GM21619 (cell line): Measurements from ENCODE around the gene SLC36A2.
"Not testable (repeated sequence)": the region's sequence is repeated elsewhere in the genome, so short reads cannot be mapped to it uniquely, and the experiment has no call there.

ENCODE experiments used
- ATAC-seq: cut with Tn5 transposase; IDR thresholded peaks from one replicate; pipeline ENCODE4 v1.9.1; 2021; ENCODE audit not compliant: unreplicated experiment

Gene SLC36A2

DNA sequence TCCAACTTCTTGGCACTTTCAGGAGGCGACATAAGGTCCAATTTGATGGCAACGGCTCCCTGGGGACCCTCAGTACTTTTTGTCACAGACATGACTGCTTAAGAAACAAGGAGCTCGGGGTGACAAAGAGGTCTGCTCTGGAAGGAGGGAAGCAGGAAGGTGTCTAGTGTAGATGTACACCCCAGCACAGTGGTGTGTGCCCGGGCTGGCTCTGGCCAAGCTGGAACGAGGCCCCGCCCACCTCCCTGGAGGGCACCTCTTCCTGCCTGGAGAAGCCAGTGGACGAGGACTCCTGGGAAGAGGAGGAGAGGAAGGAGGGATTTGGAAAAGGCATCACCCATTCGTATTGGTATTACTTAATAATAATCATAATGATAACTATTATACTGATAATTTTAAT is at the start of gene SLC36A2:
TSS of gene SLC36A2 (minus strand) at position 191 of the 400 bp plus-strand sequence. CDS start at position 92, 99 bp downstream.
- ATAC-seq = no peak

DNA sequence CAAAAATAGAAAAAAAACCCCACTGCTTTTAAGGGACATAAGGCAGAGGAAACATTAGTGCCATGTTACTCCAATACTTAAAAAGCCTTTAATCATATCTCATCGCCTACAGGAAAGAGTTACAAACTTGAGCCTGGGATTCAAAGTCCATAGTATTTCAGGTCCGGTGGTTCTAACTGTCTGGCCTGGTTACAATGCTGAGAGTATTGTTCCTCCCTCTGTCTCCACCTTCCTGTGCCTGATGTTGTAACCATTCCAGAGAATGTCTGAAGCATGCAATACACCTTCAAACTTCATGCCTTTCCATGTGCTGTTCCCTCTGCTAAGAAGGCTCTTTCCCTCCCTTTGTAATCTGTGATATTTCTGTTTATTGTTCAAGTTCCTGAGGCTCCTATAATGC is 41.6 kb upstream of the SLC36A2 start:
- ATAC-seq = no peak

DNA sequence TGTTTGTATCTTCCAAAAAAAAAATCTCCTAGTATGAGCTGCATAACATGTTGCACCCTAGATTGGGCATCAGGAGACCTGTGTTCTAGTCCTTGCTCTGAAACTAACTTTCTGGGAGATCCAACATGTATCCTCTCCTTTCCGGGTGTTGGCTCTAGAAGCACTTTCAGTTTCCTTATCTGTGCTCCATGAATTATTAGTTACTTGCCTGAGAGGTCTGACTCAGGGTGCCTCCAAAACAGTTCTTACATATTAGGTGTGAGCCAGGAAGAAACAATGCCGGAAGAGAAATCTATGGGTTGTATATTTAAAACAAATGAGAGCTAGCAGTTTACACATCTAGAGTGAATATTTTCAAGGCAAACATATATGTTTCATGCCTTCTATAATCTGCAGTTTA is 36.7 kb upstream of the SLC36A2 start:
- no peak for ATAC-seq

DNA sequence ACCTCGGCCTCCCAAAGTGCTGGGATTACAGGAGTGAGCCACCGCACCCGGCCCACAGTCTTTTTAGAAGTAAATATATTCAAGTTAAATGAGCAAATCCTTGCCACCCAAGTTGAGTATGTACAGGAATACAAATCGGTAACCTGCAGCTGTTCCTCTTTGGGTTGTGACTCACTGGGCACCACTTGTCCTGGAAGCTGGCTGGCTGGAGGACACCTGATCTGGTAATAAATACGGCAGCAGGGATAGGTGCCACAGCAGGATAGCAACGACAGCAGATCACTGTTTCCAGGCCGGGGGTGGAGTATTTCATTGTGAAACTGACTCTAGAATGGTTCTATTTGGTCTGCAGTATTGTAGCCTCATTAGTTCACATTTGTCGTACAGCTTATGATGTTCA is 35.7 kb upstream of the SLC36A2 start:
- no peak for ATAC-seq

DNA sequence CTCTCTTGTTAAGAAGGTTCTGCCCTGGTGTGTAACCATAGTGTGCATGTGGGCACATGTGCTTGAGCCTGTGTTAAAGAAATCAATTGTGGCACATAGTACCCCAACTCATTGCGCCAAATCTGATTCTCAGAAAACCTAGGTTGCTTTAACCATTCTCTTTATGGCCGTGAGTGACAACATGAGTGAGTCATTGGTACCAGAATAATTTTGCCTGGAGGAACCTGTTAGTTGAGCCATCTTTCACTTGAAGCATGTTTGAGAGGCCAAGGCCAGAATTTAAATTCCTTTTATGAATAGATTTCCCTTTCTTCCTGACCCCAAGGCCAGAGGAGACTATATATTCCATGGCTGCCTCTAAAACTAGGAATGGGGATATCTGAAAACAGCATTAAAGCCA is 35.2 kb upstream of the SLC36A2 start:
- no peak for ATAC-seq

DNA sequence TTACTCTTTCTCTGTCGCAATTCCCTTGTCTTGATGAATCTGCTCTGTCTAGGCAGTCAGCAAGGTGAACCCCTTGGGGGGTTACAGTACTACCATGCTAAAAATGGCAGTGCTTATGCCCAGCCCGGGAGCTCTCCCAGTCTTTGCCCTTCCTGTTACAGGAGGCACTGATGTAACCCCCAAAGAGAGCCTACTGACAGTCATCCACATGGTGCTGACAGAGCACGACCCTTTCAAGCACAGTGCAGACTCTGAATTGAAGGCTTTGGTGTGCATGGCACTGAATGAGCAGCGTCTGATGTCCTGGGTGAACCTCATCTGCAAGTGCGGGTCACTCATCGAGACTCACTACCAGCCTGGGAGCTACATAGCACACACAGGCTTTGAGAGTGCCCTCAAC is 34.5 kb upstream of the SLC36A2 start:
- ATAC-seq = no peak

DNA sequence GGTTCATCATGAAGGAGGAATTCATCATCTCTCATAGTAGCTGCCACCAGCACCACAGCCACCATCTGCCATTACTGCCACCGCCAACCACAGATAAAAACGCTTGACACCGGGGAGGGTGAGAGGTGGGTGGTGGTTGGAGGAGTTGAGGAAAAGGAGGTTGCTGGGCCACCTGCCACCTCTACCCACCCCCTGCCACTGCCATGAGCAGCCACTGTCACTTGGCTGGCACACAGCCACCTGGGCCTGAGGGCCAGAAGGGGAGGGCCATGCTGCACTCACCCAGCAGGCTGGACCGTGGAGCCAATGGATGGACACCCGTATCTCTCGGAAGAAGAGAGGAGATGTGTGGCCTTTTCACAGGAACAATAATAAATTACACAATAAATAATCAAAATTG is 31.3 kb upstream of the SLC36A2 start:
- ATAC-seq = no peak

DNA sequence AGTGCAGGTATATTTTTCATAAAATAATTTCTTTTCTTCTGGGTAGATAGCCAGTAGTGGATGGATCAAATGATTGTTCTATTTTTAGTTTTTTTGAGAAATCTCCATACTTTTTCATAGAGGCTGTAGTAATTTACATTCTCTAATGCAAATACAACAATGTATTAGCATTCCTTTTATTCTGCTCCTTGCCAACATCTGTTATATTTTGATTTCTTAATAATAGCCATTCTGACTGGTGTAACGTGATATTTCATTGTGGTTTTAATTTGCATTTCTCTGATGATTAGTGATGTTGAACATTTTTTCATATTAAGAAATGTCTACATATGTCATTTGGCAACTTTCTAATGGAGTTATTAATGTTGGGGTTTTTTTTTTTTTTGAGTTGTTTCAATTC is 27.2 kb upstream of the SLC36A2 start:
- no peak for ATAC-seq

DNA sequence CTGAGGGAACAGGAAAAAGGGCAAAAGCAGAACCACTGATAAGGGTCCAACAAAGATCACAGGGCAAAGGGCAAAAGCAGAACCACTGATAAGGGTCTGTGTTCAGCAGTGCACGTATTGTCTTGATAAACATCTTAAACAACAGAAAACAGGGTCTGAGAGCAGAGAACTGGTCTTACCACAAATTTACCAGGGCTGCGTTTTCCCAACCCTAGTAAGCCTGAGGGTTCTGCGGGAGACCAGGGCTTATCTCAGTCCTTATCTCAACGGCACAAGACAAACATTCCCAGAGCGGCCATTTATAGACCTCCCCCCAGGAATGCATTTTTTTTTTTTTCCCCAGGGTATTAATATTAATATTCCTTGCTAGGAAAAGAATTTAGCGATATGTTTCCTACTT is 19.7 kb upstream of the SLC36A2 start:
- ATAC-seq = not testable (repeated sequence)

DNA sequence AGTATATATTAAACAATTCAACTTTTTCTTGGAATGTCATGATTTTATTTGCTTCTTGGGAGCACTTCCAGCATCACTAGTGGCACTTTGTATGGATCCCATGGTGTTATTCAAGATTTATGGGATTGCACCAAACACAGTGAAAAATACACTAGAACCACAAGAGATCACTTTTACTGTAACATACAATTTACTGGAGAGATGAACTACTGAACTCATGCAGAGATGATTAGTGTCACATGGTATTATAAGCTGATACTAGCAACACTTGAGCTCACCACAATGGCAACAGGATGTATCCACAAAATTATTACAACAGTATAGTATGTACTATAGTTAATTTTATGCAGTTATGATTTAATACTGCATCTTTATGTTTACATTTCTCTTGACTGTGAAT is 16.3 kb upstream of the SLC36A2 start:
- ATAC-seq = no peak

DNA sequence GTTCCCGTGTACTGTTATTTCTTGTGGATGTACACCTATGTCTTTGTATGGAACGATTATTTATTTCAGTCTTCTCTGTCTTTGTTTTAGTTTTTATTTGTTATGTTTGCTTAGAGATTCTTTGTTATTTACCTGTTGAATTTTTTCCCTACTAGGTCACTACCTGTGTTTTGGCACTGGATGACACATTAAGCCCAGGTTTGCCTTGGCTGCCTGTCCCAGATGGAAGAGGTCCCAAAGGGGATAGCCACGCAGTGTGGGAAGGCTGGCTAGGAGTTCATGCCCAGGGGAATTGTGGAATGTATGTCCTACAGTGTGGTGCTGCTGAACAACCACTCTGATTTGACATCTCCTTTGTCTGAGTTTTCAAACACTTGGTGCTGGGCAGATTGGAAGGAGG is 15.6 kb upstream of the SLC36A2 start:
- ATAC-seq = no peak

DNA sequence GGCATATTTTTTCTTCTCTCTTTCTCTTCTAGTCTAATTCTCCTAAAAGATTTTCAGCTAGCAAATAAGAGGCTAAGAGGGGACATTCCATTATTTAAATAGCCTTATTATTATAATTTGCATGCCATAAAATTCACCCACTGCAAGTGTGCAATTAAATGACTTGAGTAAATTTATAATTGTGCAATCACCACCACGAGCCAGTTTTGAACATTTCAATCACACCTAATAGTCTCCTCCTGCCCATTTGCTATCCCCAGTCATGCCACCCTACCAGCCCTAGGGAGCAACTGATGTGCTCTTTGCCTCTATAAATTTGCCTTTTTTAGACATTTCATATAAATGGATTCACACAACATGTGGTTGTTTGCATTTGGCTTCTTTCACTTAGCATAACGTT is 12.0 kb upstream of the SLC36A2 start:
- ATAC-seq = no peak

DNA sequence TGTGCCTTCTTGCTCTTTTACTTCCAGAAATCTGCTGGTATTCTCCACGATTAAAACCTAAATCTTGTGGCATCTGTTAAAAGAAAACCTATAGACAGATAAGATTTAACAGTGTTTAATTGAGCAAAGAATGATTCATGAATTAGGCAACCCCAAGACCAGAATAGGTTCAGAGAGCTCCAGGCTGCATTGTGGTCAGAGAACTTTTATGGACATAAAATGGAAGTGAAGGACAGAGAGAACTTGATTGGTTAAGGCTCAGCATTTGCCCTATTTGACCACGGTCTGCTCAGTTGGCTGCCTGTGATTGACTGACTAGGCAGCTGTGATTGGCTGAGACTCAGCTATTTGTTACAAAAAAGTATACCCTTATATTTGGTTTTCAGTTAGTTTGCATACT is 10.4 kb upstream of the SLC36A2 start:
- no peak for ATAC-seq

DNA sequence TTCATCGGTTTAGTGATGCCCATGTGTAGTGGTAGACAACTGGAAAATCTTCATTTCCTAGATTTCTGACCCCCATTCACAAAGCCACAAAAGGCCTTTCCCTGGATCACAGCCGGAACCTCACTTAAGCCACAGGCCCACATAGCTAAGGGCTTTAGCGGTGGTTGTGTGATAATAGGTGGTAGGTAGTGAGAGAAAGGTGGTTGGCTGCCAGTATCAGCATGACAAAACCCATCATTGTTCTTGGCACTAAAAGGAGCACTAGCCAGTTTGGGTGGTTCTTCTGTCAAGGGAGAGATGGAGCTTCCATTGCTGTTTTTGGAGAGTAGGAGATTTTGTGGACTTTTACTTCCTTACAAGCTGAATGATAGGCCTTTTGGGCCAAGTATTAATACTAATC is 9.7 kb upstream of the SLC36A2 start:
- no peak for ATAC-seq

DNA sequence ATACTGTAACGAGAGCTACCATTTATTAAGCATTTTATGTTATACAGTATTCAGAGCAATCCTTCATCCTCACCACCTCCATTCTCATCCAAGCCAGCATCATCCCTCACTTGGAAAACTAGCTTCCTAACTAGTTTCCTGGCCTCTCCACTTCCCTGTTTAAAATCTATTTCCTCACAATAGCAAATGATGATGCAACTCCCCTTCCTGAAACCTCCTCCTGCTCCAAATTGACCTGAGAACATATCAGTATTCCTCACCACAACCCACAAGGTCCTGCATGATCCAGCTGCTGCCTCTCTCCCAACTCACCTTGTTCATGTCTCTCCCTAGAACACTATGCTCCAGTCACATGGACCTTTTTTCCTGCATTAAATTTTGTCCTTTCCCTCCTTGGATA is 4.3 kb upstream of the SLC36A2 start:
- ATAC-seq = no peak

DNA sequence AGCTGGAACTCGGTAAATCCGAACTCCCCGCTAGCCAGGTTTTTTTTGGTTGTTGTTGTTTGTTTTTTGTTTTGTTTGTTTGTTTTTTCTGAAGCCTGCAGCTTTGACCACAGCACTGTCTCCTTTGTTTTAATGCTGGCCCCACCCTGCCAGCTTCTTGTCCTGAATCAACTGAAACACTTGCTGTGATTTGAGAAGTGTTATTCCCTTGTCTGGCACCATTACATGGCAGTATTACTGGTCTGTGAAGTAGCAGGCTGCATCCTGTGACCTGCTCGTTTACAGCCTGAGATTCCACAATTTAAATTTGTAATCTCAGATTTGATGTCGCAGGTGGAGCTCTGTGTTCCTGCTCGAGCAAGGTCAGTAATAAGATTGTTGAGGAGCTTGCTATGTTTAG is 1.4 kb upstream of the SLC36A2 start:
- ATAC-seq = no peak

DNA sequence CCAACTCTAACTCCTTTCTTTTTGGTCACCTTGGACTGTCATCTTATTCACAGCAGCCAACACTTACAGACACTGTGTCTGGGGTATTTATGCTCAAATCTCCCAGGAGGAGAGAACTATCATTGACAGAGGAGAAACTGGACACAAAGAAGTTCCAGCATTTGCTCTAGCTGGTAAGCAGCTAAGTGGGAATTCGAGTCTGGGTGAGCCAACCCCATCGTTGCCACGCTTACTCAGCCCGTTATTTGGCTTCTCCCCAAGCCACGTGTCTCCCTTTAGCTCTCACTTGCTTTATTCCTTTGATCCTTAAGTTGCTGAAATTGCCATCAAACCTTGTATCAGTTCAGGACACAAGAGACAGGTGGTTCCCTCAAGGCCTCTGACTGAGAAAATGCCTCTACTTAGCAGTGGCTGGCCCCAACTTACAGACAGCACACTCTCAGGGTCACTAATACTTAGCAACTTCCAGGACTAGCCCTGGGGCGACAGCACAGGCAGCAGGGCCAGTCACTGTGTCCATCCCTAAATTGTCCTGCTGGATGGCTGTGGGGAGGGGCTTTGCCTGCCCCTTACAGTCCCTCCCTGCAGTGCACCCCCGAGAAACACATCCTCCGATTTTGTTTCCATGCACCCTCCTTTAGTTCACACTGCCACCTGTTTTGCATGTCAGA is 1.4 kb downstream of the SLC36A2 start:
- ATAC-seq = no peak

DNA sequence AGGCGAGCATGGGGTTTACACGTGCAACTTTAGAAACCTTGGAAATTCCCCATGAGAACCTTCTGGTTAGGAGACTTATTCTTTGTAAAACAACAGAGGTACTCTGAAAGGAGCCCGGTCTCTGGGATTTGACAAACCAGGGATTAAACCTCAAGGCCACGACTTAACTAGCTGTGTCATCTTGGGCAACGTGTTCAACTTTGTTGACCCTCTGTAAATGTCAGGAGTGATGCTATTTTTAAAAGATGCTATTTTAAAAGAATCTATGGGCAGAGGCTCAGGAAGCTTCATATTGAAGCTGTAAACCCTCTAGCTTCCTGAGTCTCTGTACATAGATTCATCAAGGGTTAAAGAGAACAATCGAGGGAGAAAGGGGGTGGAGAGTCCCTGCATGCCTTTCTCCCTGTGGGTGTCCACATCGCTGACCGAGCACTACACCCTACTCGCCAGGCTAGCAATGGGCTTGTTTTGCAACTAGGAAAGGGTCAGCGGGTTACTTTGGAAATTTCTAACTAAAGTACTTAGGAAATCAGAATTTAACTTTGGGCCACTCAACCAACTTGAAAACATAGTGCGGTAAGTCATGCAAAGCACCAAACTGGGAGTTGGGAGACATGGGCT is 2.1 kb downstream of the SLC36A2 start:
- no peak for ATAC-seq

DNA sequence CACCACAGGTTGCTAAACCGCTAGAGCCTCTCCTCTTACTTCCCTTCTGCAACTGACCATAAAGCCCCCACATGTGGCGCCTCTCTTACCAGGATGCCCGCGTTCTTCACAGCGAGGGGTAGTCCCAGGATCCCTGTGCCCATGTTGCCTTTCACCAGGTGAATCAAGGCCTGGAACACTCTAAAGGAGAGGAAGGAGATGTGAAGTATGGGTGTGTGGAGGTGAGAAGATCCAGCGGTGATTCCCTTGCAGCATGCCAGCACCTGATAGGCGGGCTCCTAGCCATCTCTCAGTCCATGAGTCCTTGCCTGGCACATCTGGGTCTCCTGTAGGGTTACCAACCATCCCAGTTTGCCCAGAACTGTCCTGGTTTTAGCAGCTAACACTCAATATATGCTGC is 3.3 kb downstream of the SLC36A2 start:
- no peak for ATAC-seq

DNA sequence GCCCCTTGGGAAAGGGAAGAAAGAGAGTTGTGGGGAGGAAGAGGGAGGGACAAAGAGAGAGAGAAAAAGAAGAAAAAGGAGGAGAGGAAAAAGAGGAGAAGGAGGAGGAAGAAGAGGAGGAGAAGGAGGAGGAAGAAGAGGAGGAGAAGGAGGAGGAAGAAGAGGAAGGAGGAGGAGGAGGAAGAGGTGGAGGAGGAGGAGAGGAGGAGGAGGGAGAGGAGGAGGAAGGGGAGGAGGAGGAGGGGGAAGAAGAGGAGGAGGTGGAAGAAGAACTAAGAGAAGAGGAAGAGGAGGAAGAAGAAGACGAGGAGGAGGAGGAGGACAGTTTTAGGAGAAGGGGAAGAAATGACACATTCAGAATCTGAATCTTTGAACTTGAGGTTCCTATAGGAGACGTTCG is 7.4 kb downstream of the SLC36A2 start:
- no peak for ATAC-seq

DNA sequence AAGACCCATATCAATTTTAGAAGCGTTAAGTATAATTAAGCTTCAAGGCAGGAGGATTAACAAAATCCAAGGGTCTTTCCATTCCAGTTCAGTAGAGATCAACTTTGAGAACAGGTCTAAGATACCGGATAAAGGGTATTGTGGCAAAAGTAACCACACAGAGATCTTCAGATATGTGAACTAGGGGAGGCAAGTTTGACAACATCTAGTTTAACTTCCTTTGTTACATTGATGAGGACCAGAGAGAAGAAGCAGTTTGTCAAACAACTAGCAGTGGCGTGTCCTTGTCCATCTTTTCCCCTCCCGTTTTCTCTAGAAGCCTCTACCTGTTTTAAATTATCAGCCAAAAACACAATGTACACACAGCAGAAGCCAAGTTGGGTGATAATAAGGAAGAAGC is 8.6 kb downstream of the SLC36A2 start:
- ATAC-seq = no peak

DNA sequence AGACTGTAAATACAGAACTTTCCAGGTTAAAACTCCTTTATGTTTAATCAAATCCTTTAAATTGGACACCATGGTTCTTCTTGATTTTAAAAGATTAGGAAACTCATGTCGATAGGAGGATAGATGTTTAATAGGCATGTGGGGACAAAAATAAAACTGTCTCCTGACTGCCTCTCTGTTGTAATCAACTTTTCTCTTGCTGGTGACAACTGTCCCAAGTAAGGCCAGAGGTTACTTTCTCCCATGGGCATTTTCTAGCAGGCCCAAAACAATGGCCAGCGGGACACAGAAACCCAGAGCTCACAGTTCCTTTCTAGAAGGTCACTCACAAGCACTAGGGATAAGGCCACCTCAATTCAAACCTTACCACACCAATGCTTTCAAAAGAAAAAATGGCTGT is 14.5 kb downstream of the SLC36A2 start:
- no peak for ATAC-seq

DNA sequence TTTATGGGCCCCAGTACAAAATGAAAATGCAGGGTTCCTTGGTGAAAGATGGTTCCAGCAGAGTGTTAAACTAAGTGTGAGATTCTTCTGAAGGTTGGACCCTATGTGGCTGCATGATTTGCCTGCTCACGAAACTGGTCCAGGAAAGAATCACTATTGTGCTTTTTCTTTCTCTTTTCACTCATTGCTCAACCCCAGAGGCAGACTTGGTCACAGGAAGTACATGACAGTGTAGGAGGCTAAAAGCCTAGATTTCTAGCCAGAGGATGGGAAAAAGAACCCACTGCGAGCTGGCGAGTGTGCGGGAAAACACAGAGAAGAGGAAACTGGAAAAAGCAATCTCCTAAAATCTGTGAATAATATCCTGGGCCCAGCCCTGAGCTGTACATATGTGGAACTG is 18.6 kb downstream of the SLC36A2 start:
- ATAC-seq = no peak
